ENCODE results near the gene EHMT1. TPM values are rescaled to one million over a fixed set of nuclear protein-coding genes. Genes with fewer than 3 reads are reported as not detected.

Gene EHMT1
- total and polyA plus RNA-seq, 2 experiments from 2014 or later: 162 to 177 TPM

- DNase-seq (ENCODE audit: low spot score) (peak; percentile 57), ATAC-seq (peak; percentile 94)
- Mint-ChIP-seq H3K9me3 (peaks cover 24% of the 10 kb centered on the region), H3K4me1 (peaks cover 38% of the 10 kb centered on the region), H3K27me3 (ENCODE audit: insufficient read depth, low read depth, poor library complexity) (peaks cover 35% of the 10 kb centered on the region), H3K4me3 (peak overlapping the region; percentile 5; the same call in 1 of the 3 replicates), H3K36me3 (ENCODE audit: low read depth) (peaks cover 82% of the 10 kb centered on the region), H3K27ac (peak overlapping the region; percentile 95)
- peaks cover 72% of the 10 kb centered on the region for H3K79me2 ChIP-seq (replicated peaks; ENCODE audit: insufficient read depth)
- H3K4me2 ChIP-seq: peak overlapping the region; percentile 67
- H4K20me1 ChIP-seq (replicated peaks; ENCODE audit: insufficient read depth): peaks cover 10% of the 10 kb centered on the region
- H3K27me3 ChIP-seq (ENCODE audit: insufficient read depth): no peaks in the 10 kb centered on the region
- H3K9me2 ChIP-seq (ENCODE audit: insufficient read depth): no peaks in the 10 kb centered on the region
- H3K36me3 ChIP-seq (ENCODE audit: insufficient read depth): peaks cover 12% of the 10 kb centered on the region
- TF ChIP-seq POLR2AphosphoS5 (IDR thresholded peaks at IDR 0.05; ENCODE audit: low read depth): no peak
- no peak for TF ChIP-seq NANOG (IDR thresholded peaks at IDR 0.05; ENCODE audit: borderline replicate concordance)
- no peak for TF ChIP-seq ZNF114 (CRISPR knock-in tag; IDR thresholded peaks at IDR 0.05)
- TF ChIP-seq, protein P1, sequence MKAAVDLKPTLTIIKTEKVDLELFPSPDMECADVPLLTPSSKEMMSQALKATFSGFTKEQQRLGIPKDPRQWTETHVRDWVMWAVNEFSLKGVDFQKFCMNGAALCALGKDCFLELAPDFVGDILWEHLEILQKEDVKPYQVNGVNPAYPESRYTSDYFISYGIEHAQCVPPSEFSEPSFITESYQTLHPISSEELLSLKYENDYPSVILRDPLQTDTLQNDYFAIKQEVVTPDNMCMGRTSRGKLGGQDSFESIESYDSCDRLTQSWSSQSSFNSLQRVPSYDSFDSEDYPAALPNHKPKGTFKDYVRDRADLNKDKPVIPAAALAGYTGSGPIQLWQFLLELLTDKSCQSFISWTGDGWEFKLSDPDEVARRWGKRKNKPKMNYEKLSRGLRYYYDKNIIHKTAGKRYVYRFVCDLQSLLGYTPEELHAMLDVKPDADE (IDR thresholded peaks at IDR 0.05): no peak
- TF ChIP-seq CTCF (conservative IDR thresholded peaks at IDR 0.05; ENCODE audit: low read depth in 2 of 2): no peak
- TF ChIP-seq ZNF331 (CRISPR knock-in tag; IDR thresholded peaks at IDR 0.05; ENCODE audit: low read depth): no peak
- no peak for TF ChIP-seq EZH2 (IDR thresholded peaks at IDR 0.05; ENCODE audit: low read depth, unreplicated experiment)
- no peak for TF ChIP-seq CREB1 (CRISPR knock-in tag; IDR thresholded peaks at IDR 0.05; ENCODE audit: low read depth)
- no peak for TF ChIP-seq ZNF462 (CRISPR knock-in tag; IDR thresholded peaks at IDR 0.05)
- TF ChIP-seq, protein P2, sequence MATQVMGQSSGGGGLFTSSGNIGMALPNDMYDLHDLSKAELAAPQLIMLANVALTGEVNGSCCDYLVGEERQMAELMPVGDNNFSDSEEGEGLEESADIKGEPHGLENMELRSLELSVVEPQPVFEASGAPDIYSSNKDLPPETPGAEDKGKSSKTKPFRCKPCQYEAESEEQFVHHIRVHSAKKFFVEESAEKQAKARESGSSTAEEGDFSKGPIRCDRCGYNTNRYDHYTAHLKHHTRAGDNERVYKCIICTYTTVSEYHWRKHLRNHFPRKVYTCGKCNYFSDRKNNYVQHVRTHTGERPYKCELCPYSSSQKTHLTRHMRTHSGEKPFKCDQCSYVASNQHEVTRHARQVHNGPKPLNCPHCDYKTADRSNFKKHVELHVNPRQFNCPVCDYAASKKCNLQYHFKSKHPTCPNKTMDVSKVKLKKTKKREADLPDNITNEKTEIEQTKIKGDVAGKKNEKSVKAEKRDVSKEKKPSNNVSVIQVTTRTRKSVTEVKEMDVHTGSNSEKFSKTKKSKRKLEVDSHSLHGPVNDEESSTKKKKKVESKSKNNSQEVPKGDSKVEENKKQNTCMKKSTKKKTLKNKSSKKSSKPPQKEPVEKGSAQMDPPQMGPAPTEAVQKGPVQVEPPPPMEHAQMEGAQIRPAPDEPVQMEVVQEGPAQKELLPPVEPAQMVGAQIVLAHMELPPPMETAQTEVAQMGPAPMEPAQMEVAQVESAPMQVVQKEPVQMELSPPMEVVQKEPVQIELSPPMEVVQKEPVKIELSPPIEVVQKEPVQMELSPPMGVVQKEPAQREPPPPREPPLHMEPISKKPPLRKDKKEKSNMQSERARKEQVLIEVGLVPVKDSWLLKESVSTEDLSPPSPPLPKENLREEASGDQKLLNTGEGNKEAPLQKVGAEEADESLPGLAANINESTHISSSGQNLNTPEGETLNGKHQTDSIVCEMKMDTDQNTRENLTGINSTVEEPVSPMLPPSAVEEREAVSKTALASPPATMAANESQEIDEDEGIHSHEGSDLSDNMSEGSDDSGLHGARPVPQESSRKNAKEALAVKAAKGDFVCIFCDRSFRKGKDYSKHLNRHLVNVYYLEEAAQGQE (IDR thresholded peaks at IDR 0.05; ENCODE audit: unreplicated experiment): no peak
- H3F3A ChIP-seq (replicated peaks; ENCODE audit: low read depth): peaks cover 19% of the 10 kb centered on the region
- peaks cover 7% of the 10 kb centered on the region; the same call in 1 of the 2 replicates for H3K4me1 ChIP-seq (ENCODE audit: insufficient read depth)
- H2AFZ ChIP-seq: no peak overlapping the region
- H3K4me3 ChIP-seq: no peak overlapping the region
- peak overlapping the region; percentile 78 for H3K27ac ChIP-seq (ENCODE audit: low read depth)
Measured at GRCh38 chr9:137723783-137724445, 105.1 kb downstream of the EHMT1 start.
